GM19099 (cell line): ENCODE results near the gene CCDC43.

Experiments used
- POLR2A ChIP-seq: IDR thresholded peaks from 3 replicates; pipeline ENCODE4 v1.6.1; 2011; ENCODE audit warnings: low read depth; ENCODE audit not compliant: insufficient read length; ENCODE audit errors: extremely low read depth

Gene CCDC43

GRCh38 chr17:44630703-44631102, 58.9 kb downstream of the CCDC43 start:
- TF ChIP-seq POLR2A: no peak

GRCh38 chr17:44629314-44629713, 60.3 kb downstream of the CCDC43 start:
- TF ChIP-seq POLR2A: no peak

GRCh38 chr17:44628243-44629188, 61.1 kb downstream of the CCDC43 start:
- no peak for TF ChIP-seq POLR2A

DNA sequence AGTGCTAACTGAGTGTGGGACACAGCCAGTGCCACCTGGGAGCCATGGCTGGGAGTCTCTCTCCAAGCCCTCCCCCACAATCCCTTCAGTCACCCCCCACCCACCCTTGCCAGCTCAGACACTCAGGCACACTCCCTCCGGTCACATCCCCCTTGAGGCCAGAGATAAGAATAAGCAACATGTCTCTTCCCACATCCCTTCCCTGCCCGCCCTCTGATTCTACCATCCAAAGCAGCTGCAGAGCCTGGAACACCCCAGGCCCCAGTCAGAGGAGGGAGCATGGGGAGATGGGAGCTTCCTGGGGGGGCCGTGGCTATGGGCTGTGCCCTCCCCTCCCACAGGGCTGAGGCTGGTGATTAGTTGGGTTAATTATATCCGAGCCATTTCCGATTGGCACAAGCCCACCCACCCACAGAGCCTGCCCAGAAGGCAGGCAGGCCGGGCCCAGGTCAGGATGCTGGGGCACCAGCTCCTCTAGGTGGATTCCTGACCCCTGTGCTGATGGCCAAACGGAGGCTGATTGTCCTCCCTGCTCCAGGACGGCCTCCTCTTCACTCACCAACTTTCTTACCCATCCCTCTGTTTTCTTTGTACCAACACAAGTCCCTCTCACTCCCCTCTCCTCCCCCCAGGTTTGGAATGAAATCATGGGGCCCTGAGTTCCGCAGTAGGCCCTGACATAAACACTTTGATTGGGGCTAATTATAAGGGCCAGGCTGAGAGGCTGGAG, 61.9 kb downstream of the CCDC43 start:
- TF ChIP-seq POLR2A: no peak
